Choroid plexus epithelial cell (primary cell): ENCODE measurements around the gene CYP20A1.
"Not testable (repeated sequence)": the region's sequence is repeated elsewhere in the genome, so short reads cannot be mapped to it uniquely, and the experiment has no call there.

Experiments
- DNase-seq: peaks from one replicate; pipeline ENCODE4 v3.0.0-alpha.2; 2010; ENCODE audit warnings: low read depth
- H3K4me3 ChIP-seq: 2 replicates; pipeline ENCODE4 v1.5.1; 2011; ENCODE audit warnings: low read depth, mild to moderate bottlenecking, control low read depth, low read length, moderate library complexity
- TF ChIP-seq, protein P1 (sequence below): conservative IDR thresholded peaks from 2 replicates; pipeline ENCODE4 v1.5.1; 2011; ENCODE audit warnings: low read depth, mild to moderate bottlenecking, control low read depth, inconsistent platforms, low read length, moderate library complexity

CYP20A1 gene

GRCh38 chr2:203252818-203253217, 14.0 kb downstream of the CYP20A1 start:
- TF ChIP-seq, protein P1, sequence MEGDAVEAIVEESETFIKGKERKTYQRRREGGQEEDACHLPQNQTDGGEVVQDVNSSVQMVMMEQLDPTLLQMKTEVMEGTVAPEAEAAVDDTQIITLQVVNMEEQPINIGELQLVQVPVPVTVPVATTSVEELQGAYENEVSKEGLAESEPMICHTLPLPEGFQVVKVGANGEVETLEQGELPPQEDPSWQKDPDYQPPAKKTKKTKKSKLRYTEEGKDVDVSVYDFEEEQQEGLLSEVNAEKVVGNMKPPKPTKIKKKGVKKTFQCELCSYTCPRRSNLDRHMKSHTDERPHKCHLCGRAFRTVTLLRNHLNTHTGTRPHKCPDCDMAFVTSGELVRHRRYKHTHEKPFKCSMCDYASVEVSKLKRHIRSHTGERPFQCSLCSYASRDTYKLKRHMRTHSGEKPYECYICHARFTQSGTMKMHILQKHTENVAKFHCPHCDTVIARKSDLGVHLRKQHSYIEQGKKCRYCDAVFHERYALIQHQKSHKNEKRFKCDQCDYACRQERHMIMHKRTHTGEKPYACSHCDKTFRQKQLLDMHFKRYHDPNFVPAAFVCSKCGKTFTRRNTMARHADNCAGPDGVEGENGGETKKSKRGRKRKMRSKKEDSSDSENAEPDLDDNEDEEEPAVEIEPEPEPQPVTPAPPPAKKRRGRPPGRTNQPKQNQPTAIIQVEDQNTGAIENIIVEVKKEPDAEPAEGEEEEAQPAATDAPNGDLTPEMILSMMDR: no peak
- no peak for DNase-seq
- no peak overlapping the region for H3K4me3 ChIP-seq

GRCh38 chr2:203253422-203254095, 14.7 kb downstream of the CYP20A1 start:
- H3K4me3 ChIP-seq, DNase-seq: not testable (repeated sequence)

- no peak overlapping the region for H3K4me3 ChIP-seq
- no peak for DNase-seq
- TF ChIP-seq, protein P1: no peak
These were observed 22.7 kb downstream of the CYP20A1 start for GRCh38 chr2:203261326-203262159.

GRCh38 chr2:203279288-203279687, 40.5 kb downstream of the CYP20A1 start:
- no peak for DNase-seq
- no peak overlapping the region for H3K4me3 ChIP-seq
- TF ChIP-seq, protein P1: no peak

DNA sequence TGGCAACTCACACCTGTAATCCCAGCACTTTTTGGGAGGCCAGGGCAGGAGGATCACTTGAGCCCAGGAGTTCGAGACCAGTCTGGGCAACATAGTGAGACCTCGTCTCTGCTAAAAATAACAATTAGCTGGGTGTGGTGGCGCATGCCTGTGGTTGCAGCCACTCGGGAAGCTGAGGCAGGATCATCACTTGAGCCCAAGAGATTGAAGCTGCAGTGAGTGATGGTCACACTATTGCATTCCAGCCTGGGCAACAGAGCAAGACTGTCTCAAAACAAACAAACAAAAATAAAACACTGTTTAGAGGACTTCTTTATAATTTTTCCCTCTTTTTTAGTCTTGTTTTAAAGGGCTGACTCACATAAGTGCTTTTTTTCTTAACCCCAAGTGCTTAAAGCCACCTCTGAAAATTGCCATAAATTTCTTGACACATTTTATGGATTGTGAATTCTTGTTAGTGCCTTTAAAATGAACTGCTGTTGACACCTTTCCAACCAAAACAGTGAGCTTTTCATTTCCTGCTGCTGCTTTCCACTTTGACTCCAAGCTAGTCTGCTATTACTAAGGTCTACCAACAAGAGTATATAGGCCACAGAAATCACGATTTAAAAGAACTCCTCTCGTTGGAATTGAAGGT, 41.7 kb downstream of the CYP20A1 start:
- no peak overlapping the region for H3K4me3 ChIP-seq
- DNase-seq: peak; percentile 86
- TF ChIP-seq, protein P1: no peak

- TF ChIP-seq, protein P1: no peak
- H3K4me3 ChIP-seq: no peak overlapping the region
- no peak for DNase-seq
These were observed 43.3 kb downstream of the CYP20A1 start for GRCh38 chr2:203282101-203282500.

GRCh38 chr2:203286532-203286931, 47.7 kb downstream of the CYP20A1 start:
- DNase-seq: no peak
- TF ChIP-seq, protein P1: no peak
- H3K4me3 ChIP-seq: no peak overlapping the region
